IPS DF 6.9 (cell line): ENCODE results near the gene TMEM255A.

Experiments
- DNase-seq: peaks from one replicate; pipeline ENCODE4 v3.0.0-alpha.2; 2013; ENCODE audit warnings: low read depth, low spot score
- H3K27ac ChIP-seq: one replicate; pipeline ENCODE4 v1.5.1; 2013; ENCODE audit warnings: low read length, control low read depth
- H3K27me3 ChIP-seq: 2 replicates; pipeline ENCODE4 v1.6.1; 2013; ENCODE audit warnings: mild to moderate bottlenecking, low read length; ENCODE audit not compliant: control insufficient read depth, insufficient read depth
- H3K36me3 ChIP-seq: 2 replicates; pipeline ENCODE4 v1.6.1; 2013; ENCODE audit warnings: low read length; ENCODE audit not compliant: control insufficient read depth, insufficient read depth
- H3K4me1 ChIP-seq: 2 replicates; pipeline ENCODE4 v1.6.1; 2013; ENCODE audit warnings: low read length; ENCODE audit not compliant: control insufficient read depth, insufficient read depth
- H3K4me3 ChIP-seq: 2 replicates; pipeline ENCODE4 v1.5.1; 2013; ENCODE audit warnings: mild to moderate bottlenecking, low read length
- H3K9me3 ChIP-seq: 2 replicates; pipeline ENCODE4 v1.6.1; 2013; ENCODE audit warnings: low read length, inconsistent platforms; ENCODE audit not compliant: control insufficient read depth, insufficient read depth
- WGBS: extraction: QIAGEN DNeasy Blood & Tissue Kit; methylation state at CpG from one replicate; pipeline ENCODE4 v1.1.7; 2013; ENCODE audit warnings: mixed read lengths, missing lambda C conversion rate; ENCODE audit not compliant: insufficient read length, insufficient coverage; 5-methylcytosine and 5-hydroxymethylcytosine counted together

The TMEM255A gene

GRCh38 chrX:120308558-120308957, 2.7 kb downstream of the TMEM255A start:
- Histone ChIP-seq H3K4me3 (no peak overlapping the region), H3K27me3 (peaks cover 33% of the 10 kb centered on the region)
- WGBS: no CpG with 5 or more reads among the region's 12 CpGs

GRCh38 chrX:120306630-120307029, 4.6 kb downstream of the TMEM255A start:
- Histone ChIP-seq H3K9me3 (no peaks in the 10 kb centered on the region), H3K36me3 (no peaks in the 10 kb centered on the region), H3K27ac (no peak overlapping the region), H3K4me1 (no peaks in the 10 kb centered on the region), H3K4me3 (no peak overlapping the region), H3K27me3 (peaks cover 25% of the 10 kb centered on the region; the same call in 1 of the 2 replicates)
- WGBS: no CpG with 5 or more reads among the region's 2 CpGs
- DNase-seq: no peak

More at GRCh38 chrX:120308558-120308957, 2.7 kb downstream of the TMEM255A start:
- H3K4me1 ChIP-seq: no peaks in the 10 kb centered on the region
- no peak overlapping the region for H3K27ac ChIP-seq
- no peaks in the 10 kb centered on the region for H3K36me3 ChIP-seq
- H3K9me3 ChIP-seq: no peaks in the 10 kb centered on the region
- DNase-seq: no peak

DNA sequence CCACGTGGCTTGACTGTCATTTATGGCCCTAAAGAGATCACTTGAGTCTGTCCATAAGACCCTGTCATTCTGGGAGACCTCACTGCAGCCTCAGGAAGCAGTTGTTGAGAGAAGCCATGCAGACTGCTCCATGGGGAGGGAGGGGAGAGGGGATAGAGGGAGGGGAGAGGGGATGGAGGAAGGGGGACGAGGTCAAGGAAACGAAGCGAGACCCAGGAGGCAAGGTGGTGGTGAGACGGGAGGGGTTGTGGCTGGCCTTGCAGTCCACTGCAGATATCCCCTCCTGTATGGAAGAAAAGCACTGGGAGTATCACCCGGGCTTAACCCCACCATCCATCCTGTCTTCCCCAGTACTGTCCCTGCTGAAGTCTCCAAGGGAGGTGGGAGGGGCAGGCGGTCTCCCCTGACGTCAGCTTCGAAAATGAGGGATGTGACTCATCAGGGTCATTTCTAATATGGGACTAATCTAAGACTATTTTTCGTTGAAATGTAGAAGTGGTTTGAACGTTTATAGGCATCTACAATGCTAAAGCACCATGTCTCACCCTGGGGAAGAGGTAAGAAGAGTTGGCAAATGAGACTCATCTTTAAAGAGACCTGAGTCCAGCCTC, 5.6 kb downstream of the TMEM255A start:
- Histone ChIP-seq H3K27me3 (peaks cover 23% of the 10 kb centered on the region; the same call in 1 of the 2 replicates), H3K4me3 (no peak overlapping the region; the same call in 1 of the 2 replicates), H3K4me1 (no peaks in the 10 kb centered on the region), H3K27ac (no peak overlapping the region), H3K9me3 (no peaks in the 10 kb centered on the region), H3K36me3 (no peaks in the 10 kb centered on the region)
- no CpG with 5 or more reads among the region's 11 CpGs for WGBS
- no peak for DNase-seq

- H3K27me3 ChIP-seq: peaks cover 15% of the 10 kb centered on the region; the same call in 1 of the 2 replicates
- no CpG with 5 or more reads among the region's 8 CpGs for WGBS
- H3K27ac ChIP-seq: no peak overlapping the region
- no peaks in the 10 kb centered on the region for H3K9me3 ChIP-seq
- no peaks in the 10 kb centered on the region for H3K4me1 ChIP-seq
- H3K36me3 ChIP-seq: no peaks in the 10 kb centered on the region
- DNase-seq: no peak
- H3K4me3 ChIP-seq: no peak overlapping the region
Observed at GRCh38 chrX:120304256-120304655, 7.0 kb downstream of the TMEM255A start.

- no peak for DNase-seq
- Histone ChIP-seq H3K9me3 (no peaks in the 10 kb centered on the region), H3K36me3 (no peaks in the 10 kb centered on the region), H3K4me1 (no peaks in the 10 kb centered on the region), H3K4me3 (no peak overlapping the region), H3K27me3 (peaks cover 7% of the 10 kb centered on the region; the same call in 1 of the 2 replicates), H3K27ac (no peak overlapping the region)
- no CpG with 5 or more reads among the region's 4 CpGs for WGBS
Observed at GRCh38 chrX:120302434-120302833, 8.8 kb downstream of the TMEM255A start.

DNA sequence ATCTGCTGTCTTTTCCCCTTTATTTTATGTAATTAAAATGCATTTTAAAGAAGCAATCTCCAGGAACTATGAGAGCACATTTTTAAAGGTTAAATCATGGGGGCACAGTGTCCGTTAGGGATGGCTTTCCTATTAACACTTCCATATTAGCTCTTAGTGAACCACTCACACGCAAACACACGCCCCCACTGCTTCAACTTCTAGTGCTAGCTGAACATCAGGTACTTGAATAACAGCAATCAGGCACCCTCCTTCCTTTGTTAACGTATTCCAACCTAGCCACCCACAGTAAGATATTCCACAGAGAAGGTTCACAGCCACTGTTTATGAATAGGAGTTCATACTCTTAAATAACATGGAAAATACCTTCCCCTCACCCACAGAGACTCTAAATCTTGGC, 9.3 kb downstream of the TMEM255A start:
- DNase-seq: no peak
- H3K4me3 ChIP-seq: no peak overlapping the region
- no peak overlapping the region for H3K27ac ChIP-seq
- WGBS: no CpG with 5 or more reads among the region's 4 CpGs
- peaks cover 4% of the 10 kb centered on the region; the same call in 1 of the 2 replicates for H3K27me3 ChIP-seq
- H3K9me3 ChIP-seq: no peaks in the 10 kb centered on the region
- H3K36me3 ChIP-seq: no peaks in the 10 kb centered on the region
- H3K4me1 ChIP-seq: no peaks in the 10 kb centered on the region

DNA sequence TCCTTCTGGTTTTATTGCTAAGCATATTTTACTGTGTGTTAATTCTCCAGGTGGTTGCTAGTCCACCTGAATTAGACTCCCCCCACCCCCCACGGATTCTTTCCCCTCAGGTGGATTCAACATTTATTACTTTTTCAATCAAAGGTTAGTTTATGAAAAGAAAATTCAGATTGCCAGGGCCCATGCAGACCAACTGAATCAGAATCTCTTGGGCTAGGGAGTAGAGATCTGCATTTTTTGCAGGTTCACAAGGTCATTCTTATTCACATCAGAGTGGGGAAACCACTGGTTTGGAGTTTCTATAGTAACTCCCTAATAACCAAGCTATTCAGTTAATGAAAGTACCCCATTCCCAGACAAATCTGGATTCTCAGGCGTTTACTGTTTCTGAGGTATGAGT, 9.8 kb downstream of the TMEM255A start:
- no CpG with 5 or more reads among the region's 2 CpGs for WGBS
- no peaks in the 10 kb centered on the region for H3K4me1 ChIP-seq
- peaks cover 4% of the 10 kb centered on the region; the same call in 1 of the 2 replicates for H3K27me3 ChIP-seq
- no peaks in the 10 kb centered on the region for H3K9me3 ChIP-seq
- H3K27ac ChIP-seq: no peak overlapping the region
- H3K36me3 ChIP-seq: no peaks in the 10 kb centered on the region
- no peak overlapping the region for H3K4me3 ChIP-seq
- no peak for DNase-seq

DNA sequence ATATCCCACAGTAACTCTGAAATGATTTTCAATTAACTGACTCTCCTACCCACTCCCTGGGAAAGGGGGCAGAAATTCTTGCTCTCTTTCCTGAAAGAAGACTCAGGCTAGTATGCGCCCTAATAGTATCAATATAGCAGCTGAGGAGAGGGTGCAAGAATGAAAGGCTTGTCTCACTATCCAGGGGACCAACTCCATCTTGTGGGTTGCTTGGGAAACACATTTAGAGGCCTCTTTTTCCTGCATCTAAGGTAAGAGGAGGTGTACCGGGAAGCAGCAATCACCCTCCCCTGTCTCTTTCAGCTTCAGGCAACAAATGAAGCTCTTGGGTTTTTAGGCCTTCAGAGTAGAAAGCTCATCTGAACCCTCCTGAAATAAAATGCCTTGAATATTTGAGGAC, 11.3 kb downstream of the TMEM255A start:
- no CpG with 5 or more reads among the region's 2 CpGs for WGBS
- Histone ChIP-seq H3K9me3 (no peaks in the 10 kb centered on the region), H3K4me1 (no peaks in the 10 kb centered on the region), H3K4me3 (no peak overlapping the region), H3K36me3 (no peaks in the 10 kb centered on the region), H3K27ac (no peak overlapping the region), H3K27me3 (no peaks in the 10 kb centered on the region; the same call in 1 of the 2 replicates)
- DNase-seq: no peak

DNA sequence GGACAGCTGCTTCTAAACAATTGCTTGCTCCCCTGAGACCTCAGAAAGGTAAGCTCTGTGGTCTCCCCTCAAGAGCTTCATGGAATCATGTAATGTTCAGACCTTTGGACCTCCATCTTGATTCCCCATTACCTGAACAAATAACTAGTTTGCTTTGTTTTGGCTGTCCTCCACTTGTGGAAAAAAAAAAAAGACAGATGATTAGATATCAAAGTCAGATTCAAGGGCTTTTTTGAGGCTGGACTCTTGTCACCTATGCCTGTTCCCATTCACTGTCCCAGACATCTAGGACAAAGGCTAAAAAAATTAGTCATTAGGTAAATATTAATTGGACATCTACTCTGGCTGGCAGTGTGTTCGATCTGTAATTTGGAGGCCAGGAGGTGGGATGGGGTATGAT, 13.3 kb downstream of the TMEM255A start:
- Histone ChIP-seq H3K27ac (no peak overlapping the region), H3K36me3 (no peaks in the 10 kb centered on the region), H3K27me3 (no peaks in the 10 kb centered on the region), H3K4me3 (no peak overlapping the region), H3K9me3 (no peaks in the 10 kb centered on the region), H3K4me1 (no peaks in the 10 kb centered on the region)
- WGBS: no CpG with 5 or more reads among the region's 1 CpG
- no peak for DNase-seq

- H3K27ac ChIP-seq: no peak overlapping the region
- no peaks in the 10 kb centered on the region for H3K4me1 ChIP-seq
- DNase-seq: no peak
- no peak overlapping the region for H3K4me3 ChIP-seq
- H3K27me3 ChIP-seq: no peaks in the 10 kb centered on the region
- H3K36me3 ChIP-seq: no peaks in the 10 kb centered on the region
- H3K9me3 ChIP-seq: no peaks in the 10 kb centered on the region
Observed at GRCh38 chrX:120294651-120295050, 16.6 kb downstream of the TMEM255A start.

GRCh38 chrX:120293015-120293414, 18.2 kb downstream of the TMEM255A start:
- Histone ChIP-seq H3K27ac (no peak overlapping the region), H3K9me3 (no peaks in the 10 kb centered on the region), H3K4me1 (no peaks in the 10 kb centered on the region), H3K27me3 (no peaks in the 10 kb centered on the region), H3K36me3 (no peaks in the 10 kb centered on the region), H3K4me3 (no peak overlapping the region)
- no peak for DNase-seq
- WGBS: no CpG with 5 or more reads among the region's 2 CpGs
